Measurements from ENCODE around the gene UBD.

- TF ChIP-seq NFIC (IDR thresholded peaks at IDR 0.05) (no peak), EGR1 (IDR thresholded peaks at IDR 0.05) (no peak), TEAD4 (IDR thresholded peaks at IDR 0.05) (no peak), USF1 (IDR thresholded peaks at IDR 0.05) (no peak), REST (IDR thresholded peaks at IDR 0.05; ENCODE audit: low read depth) (no peak)
Measured at GRCh38 chr6:29563435-29563965, 4.0 kb upstream of the UBD start.

All from Ishikawa (cell line).